HCT116 (cell line): ENCODE results near the gene PHF14. TPM values are rescaled to one million over a fixed set of nuclear protein-coding genes. Genes with fewer than 3 reads are reported as not detected.

Experiments
- ATAC-seq: fragments of 200-7000 bp; cut with Tn5 transposase; 2 replicates; pipeline ENCODE4 v1.9.1; 2020; ENCODE audit warnings: mild to moderate bottlenecking, moderate library complexity
- BruUV-seq: library from RNA; stranded (reverse); fragments of 400-500 nt; replicated peaks from 2 replicates; lab custom pipeline; 2021; lab: Mats Ljungman, UMichigan
- CTCF ChIA-PET: fragments of 300-600 bp; sonication (Branson Sonifier 250); formaldehyde crosslinking; loops from one replicate; lab custom pipeline; 2021; ENCODE audit warnings: antibody characterized with exemption; lab: Charles Lee
- POLR2A ChIA-PET: fragments of 300-600, 350-600 bp; sonication (Branson Sonifier 250); formaldehyde crosslinking; loops from one replicate; lab custom pipeline; 2021; ENCODE audit warnings: antibody characterized with exemption; lab: Charles Lee
- RAD21 ChIA-PET, 2 experiments: fragments of 300-600 bp; sonication (Branson Sonifier 250); formaldehyde crosslinking; loops; one replicate each; lab custom pipeline; 2023; ENCODE audit warnings: low total read pairs in 2 of 2; ENCODE audit not compliant: uncharacterized antibody in 2 of 2, unreplicated experiment in 2 of 2, low non-redundant PET in 1 of 2; lab: Charles Lee
- DNase-seq: peaks from one replicate; pipeline ENCODE4 v3.0.0-alpha.2; 2010; ENCODE audit warnings: low read depth, low spot score
- H2AFZ ChIP-seq: fragments of 200-600 bp; shearing (Covaris generic), sonication (generic); 2 replicates; pipeline ENCODE4 v1.6.1; 2017; ENCODE audit warnings: low read depth, mixed run types, mixed read lengths, antibody characterized with exemption, low read length; ENCODE audit not compliant: poor library complexity, severe bottlenecking
- H3K27ac ChIP-seq: 2 replicates; pipeline ENCODE4 v1.5.1; 2012; ENCODE audit warnings: low read depth, low read length
- H3K27me3 ChIP-seq: fragments of 200-600 bp; sonication (generic); 2 replicates; pipeline ENCODE4 v1.6.1; 2016; ENCODE audit warnings: mixed run types, low read length, mixed read lengths; ENCODE audit not compliant: insufficient read depth
- H3K36me3 ChIP-seq, 2 experiments: fragments of 200-500 bp in 1 of 2; fragments of 200-600 bp in 1 of 2; sonication (Bioruptor generic) in 1 of 2; sonication (generic) in 1 of 2; 2 replicates each; pipeline versions ENCODE4 v1.5.1 to v1.6.1; 2014 to 2016; ENCODE audit warnings: low read length in 2 of 2, inconsistent platforms in 1 of 2, mixed read lengths in 1 of 2, mixed run types in 1 of 2; ENCODE audit not compliant: insufficient read depth in 2 of 2, control insufficient read depth in 1 of 2
- H3K4me1 ChIP-seq, 2 experiments: fragments of 200-600 bp in 1 of 2; sonication (generic) in 1 of 2; 2 replicates each; pipeline versions ENCODE4 v1.5.1 to v1.6.1; 2012 to 2017; ENCODE audit warnings: low read length in 2 of 2, inconsistent platforms in 1 of 2, mild to moderate bottlenecking in 1 of 2, mixed read lengths in 1 of 2, mixed run types in 1 of 2, moderate library complexity in 1 of 2; ENCODE audit not compliant: insufficient read depth in 2 of 2, control insufficient read depth in 1 of 2
- H3K4me2 ChIP-seq: fragments of 200-600 bp; sonication (generic); 2 replicates; pipeline ENCODE4 v1.6.1; 2017; ENCODE audit warnings: mixed run types, low read length, mixed read lengths
- H3K4me3 ChIP-seq, 2 experiments: fragments of 200-600 bp in 1 of 2; sonication (generic) in 1 of 2; replicated peaks in 1 of 2; 2 replicates each; pipeline ENCODE4 v1.5.1; 2011 to 2016; ENCODE audit warnings: low read length in 2 of 2, control low read depth in 1 of 2, low read depth in 1 of 2, mild to moderate bottlenecking in 1 of 2, mixed read lengths in 1 of 2, mixed run types in 1 of 2
- H3K79me2 ChIP-seq: fragments of 200-600 bp; sonication (generic); 2 replicates; pipeline ENCODE4 v1.6.1; 2017; ENCODE audit warnings: mild to moderate bottlenecking, mixed run types, low read length, moderate library complexity, mixed read lengths; ENCODE audit not compliant: insufficient read depth
- H3K9ac ChIP-seq: fragments of 200-600 bp; sonication (generic); 2 replicates; pipeline ENCODE4 v1.6.1; 2016; ENCODE audit warnings: low read length, mixed read lengths
- H3K9me2 ChIP-seq: fragments of 200-600 bp; sonication (generic), shearing (Covaris generic); 2 replicates; pipeline ENCODE4 v1.6.1; 2017; ENCODE audit warnings: mixed run types, mild to moderate bottlenecking, moderate library complexity; ENCODE audit not compliant: insufficient read depth
- H3K9me3 ChIP-seq, 2 experiments: fragments of 200-500 bp in 1 of 2; fragments of 200-600 bp in 1 of 2; sonication (Bioruptor generic) in 1 of 2; sonication (generic) in 1 of 2; 2 replicates each; pipeline ENCODE4 v1.6.1; 2014 to 2017; ENCODE audit warnings: low read length in 2 of 2, mixed read lengths in 2 of 2, inconsistent platforms in 1 of 2, low read depth in 1 of 2, mild to moderate bottlenecking in 1 of 2, mixed run types in 1 of 2, moderate library complexity in 1 of 2; ENCODE audit not compliant: control insufficient read depth in 1 of 2, insufficient read depth in 1 of 2
- H4K20me1 ChIP-seq: fragments of 200-600 bp; sonication (generic), shearing (Covaris generic); 2 replicates; pipeline ENCODE4 v1.6.1; 2017; ENCODE audit warnings: mixed run types, mild to moderate bottlenecking, moderate library complexity; ENCODE audit not compliant: insufficient read depth
- CEBPB ChIP-seq: IDR thresholded peaks from 2 replicates; pipeline ENCODE4 v1.6.1; 2012; ENCODE audit warnings: low read depth
- EGR1 ChIP-seq: IDR thresholded peaks from 2 replicates; pipeline ENCODE4 v1.6.1; 2012; ENCODE audit warnings: low read depth
- ELF1 ChIP-seq: IDR thresholded peaks from 2 replicates; pipeline ENCODE4 v1.6.1; 2012; ENCODE audit warnings: low read depth, borderline replicate concordance
- EZH2phosphoT487 ChIP-seq: fragments of 200-600 bp; IDR thresholded peaks from 2 replicates; pipeline ENCODE4 v1.6.1; 2018; ENCODE audit warnings: antibody characterized with exemption, borderline replicate concordance
- FOSL1 ChIP-seq: IDR thresholded peaks from 2 replicates; pipeline ENCODE4 v1.6.1; 2012; ENCODE audit warnings: low read depth
- SIN3A ChIP-seq: IDR thresholded peaks from 2 replicates; pipeline ENCODE4 v1.6.1; 2012; ENCODE audit warnings: low read depth
- TCF7L2 ChIP-seq: IDR thresholded peaks from 2 replicates; pipeline ENCODE4 v1.7.0; 2011; ENCODE audit warnings: borderline replicate concordance, inconsistent platforms; ENCODE audit not compliant: insufficient read depth, insufficient read length; ENCODE audit errors: extremely low read depth
- YY1 ChIP-seq: IDR thresholded peaks from 2 replicates; pipeline ENCODE4 v1.6.1; 2011; ENCODE audit warnings: low read length, low read depth, moderate library complexity, mild to moderate bottlenecking; ENCODE audit not compliant: insufficient replicate concordance; ENCODE audit errors: extremely low read depth
- ZFX ChIP-seq: fragments of 450-650 bp; IDR thresholded peaks from 2 replicates; pipeline ENCODE4 v1.6.1; 2017
- intact Hi-C: fragments of 100-400 bp; cut with micrococcal nuclease; formaldehyde crosslinking; loops from 2 replicates; pipeline ENCODE4 v1.10.0; 2022
- total RNA-seq: library from RNA; stranded (reverse); gene quantifications from one replicate; pipeline ENCODE4 v1.2.1, GENCODE V29; 2021; ENCODE audit not compliant: unreplicated experiment
- TF ChIP-seq, protein P1 (sequence below): IDR thresholded peaks from 2 replicates; pipeline ENCODE4 v1.6.1; 2012; ENCODE audit warnings: low read depth
- TF ChIP-seq, protein P2 (sequence below): IDR thresholded peaks from 2 replicates; pipeline ENCODE4 v1.6.1; 2012
- TF ChIP-seq, protein P3 (sequence below): IDR thresholded peaks from 2 replicates; pipeline ENCODE4 v1.6.1; 2011; ENCODE audit warnings: mild to moderate bottlenecking, low read length, moderate library complexity; ENCODE audit not compliant: insufficient replicate concordance; ENCODE audit errors: extremely low read depth

PHF14 gene
- total RNA-seq, 1 experiment from 2014 or later: 13.8 TPM

DNA sequence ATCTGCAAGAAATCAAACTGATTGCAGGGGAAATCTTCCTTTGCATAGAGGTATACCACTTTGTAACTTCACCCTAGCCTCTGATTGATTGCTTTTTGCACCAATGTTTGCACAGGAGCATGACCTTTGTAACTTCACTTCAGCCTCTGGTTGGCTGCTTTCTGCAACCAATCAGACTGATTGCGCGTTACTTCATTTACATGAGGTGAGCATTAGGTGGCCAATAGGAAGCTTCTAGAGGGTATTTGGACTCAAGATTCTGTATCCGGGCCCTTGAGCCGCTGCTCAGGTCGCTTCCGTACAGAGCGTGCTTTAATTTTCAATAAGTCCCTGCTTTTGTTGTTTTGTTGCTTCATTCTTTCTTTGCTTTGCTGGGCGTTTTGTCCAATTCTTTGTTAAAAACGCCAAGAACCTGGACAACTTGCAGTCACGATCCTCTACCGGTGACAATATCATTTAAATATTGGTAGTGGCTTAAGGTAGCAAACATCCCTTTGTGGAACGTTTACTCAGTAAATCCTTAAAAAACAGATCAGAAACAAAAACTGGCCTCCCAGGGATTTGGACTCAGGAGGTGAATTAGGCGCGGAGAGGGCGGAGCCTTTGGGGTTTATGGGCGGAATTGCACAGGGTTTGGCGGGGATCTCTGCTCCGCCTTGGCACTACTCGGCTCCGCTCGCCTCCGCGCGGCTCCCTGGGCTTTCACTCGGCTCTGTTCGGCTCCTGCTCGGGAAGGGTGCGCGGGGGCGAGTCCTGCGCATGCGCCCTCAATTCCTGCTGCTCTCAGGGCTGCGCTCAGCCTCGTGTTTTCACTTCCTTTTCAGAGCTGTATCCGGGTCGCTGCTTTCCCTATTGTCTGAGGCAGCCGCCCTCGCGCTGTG is at the start of gene PHF14 (continued):
- TF ChIP-seq, protein P1, sequence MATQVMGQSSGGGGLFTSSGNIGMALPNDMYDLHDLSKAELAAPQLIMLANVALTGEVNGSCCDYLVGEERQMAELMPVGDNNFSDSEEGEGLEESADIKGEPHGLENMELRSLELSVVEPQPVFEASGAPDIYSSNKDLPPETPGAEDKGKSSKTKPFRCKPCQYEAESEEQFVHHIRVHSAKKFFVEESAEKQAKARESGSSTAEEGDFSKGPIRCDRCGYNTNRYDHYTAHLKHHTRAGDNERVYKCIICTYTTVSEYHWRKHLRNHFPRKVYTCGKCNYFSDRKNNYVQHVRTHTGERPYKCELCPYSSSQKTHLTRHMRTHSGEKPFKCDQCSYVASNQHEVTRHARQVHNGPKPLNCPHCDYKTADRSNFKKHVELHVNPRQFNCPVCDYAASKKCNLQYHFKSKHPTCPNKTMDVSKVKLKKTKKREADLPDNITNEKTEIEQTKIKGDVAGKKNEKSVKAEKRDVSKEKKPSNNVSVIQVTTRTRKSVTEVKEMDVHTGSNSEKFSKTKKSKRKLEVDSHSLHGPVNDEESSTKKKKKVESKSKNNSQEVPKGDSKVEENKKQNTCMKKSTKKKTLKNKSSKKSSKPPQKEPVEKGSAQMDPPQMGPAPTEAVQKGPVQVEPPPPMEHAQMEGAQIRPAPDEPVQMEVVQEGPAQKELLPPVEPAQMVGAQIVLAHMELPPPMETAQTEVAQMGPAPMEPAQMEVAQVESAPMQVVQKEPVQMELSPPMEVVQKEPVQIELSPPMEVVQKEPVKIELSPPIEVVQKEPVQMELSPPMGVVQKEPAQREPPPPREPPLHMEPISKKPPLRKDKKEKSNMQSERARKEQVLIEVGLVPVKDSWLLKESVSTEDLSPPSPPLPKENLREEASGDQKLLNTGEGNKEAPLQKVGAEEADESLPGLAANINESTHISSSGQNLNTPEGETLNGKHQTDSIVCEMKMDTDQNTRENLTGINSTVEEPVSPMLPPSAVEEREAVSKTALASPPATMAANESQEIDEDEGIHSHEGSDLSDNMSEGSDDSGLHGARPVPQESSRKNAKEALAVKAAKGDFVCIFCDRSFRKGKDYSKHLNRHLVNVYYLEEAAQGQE: no peak
- TF ChIP-seq YY1 (peak; percentile 19), SIN3A (peak; percentile 9; the same call in 1 of the 2 replicates), EGR1 (peak; percentile 99), ZFX (no peak), CEBPB (peak; percentile 36; the same call in 1 of the 2 replicates), TCF7L2 (no peak), ELF1 (peak; percentile 12; the same call in 1 of the 2 replicates)

DNA sequence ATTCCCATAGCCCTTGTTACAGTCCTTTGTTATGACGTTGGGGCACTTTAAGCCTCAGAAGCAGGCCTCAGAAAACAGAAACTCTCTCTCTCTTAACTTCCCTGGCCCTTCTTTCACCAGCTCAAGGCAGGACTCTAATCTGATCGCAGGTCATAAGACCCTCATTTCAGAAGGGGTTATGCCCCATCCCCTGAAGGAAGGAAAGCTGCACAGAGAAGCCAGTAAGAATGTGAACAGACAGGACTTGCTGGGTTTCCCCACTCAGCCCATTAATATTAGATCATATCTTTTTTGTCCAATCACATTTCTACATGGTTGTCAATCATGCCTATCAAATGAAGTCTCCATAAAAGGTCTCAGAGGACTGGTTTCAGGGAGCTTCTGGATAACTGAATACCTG is 49.3 kb upstream of the PHF14 start:
- no peaks in the 10 kb centered on the region for H3K9me3 ChIP-seq
- POLR2A ChIA-PET: no interaction called here
- BruUV-seq: no TSS peak
- RAD21 ChIA-PET: no interaction called here
- intact Hi-C loops: no loop called here
- no peaks in the 10 kb centered on the region for H4K20me1 ChIP-seq
- no peaks in the 10 kb centered on the region for H3K36me3 ChIP-seq
- no peak for DNase-seq
- H3K9ac ChIP-seq: no peak overlapping the region
- H3K4me3 ChIP-seq: no peak overlapping the region
- no peaks in the 10 kb centered on the region for H3K4me1 ChIP-seq
- H2AFZ ChIP-seq: no peak overlapping the region
- H3K9me2 ChIP-seq: no peaks in the 10 kb centered on the region
- no peak overlapping the region for H3K4me2 ChIP-seq
- H3K79me2 ChIP-seq: no peaks in the 10 kb centered on the region
- TF ChIP-seq FOSL1 (no peak), CEBPB (no peak), EGR1 (no peak), ZFX (no peak), EZH2phosphoT487 (no peak)
- TF ChIP-seq, protein P2, sequence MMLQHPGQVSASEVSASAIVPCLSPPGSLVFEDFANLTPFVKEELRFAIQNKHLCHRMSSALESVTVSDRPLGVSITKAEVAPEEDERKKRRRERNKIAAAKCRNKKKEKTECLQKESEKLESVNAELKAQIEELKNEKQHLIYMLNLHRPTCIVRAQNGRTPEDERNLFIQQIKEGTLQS: no peak
- TF ChIP-seq, protein P1: no peak
- TF ChIP-seq, protein P3, sequence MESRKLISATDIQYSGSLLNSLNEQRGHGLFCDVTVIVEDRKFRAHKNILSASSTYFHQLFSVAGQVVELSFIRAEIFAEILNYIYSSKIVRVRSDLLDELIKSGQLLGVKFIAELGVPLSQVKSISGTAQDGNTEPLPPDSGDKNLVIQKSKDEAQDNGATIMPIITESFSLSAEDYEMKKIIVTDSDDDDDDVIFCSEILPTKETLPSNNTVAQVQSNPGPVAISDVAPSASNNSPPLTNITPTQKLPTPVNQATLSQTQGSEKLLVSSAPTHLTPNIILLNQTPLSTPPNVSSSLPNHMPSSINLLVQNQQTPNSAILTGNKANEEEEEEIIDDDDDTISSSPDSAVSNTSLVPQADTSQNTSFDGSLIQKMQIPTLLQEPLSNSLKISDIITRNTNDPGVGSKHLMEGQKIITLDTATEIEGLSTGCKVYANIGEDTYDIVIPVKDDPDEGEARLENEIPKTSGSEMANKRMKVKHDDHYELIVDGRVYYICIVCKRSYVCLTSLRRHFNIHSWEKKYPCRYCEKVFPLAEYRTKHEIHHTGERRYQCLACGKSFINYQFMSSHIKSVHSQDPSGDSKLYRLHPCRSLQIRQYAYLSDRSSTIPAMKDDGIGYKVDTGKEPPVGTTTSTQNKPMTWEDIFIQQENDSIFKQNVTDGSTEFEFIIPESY: no peak
- no peak for ATAC-seq
- no peaks in the 10 kb centered on the region for H3K27me3 ChIP-seq
- CTCF ChIA-PET: no interaction called here
- H3K27ac ChIP-seq: no peak overlapping the region
